LNCAP (cell line): ENCODE data around the gene KCNT2.

Experiments
- CTCF ChIP-seq: fragments of 450-650 bp; IDR thresholded peaks from 2 replicates; pipeline ENCODE4 v1.5.1; 2017; ENCODE audit warnings: mild to moderate bottlenecking

The KCNT2 gene

DNA sequence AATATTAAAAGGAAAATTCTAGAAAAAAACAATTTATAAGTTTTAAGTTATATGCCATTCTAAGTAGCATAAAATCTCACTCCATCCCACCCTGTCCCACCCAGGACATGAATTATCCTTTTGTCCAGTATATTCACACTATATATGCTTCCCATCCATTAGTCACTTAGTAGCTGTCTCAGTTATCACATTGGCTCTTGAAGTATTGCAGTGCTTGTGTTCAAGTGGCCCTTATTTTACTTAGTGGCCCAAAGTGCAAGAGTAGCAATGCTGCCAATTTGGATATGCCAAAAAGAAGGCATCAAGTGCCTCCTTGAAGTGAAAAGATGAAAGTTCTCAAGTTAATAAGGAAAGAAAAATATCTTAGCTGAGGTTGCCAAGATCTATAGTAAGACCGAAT is 192.3 kb downstream of the KCNT2 start:
- TF ChIP-seq CTCF = no peak

DNA sequence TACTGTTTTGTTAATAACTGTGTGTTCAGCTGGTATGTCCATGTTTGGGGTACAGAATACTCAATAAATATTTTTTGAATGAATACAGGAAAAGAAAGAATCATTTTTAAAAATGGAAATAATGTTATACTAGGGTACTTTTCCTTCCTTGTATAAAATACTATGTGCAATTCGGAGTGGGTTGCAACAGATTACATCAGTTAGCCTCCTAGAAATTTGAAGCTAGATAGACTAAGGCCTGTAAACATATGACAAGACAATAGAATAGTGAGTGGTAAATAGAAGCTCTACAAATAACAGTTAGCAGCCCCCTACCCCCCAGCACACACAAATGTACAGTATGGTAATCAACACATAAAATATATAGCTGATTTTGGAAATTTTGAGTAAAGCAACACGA is 195.9 kb downstream of the KCNT2 start:
- no peak for TF ChIP-seq CTCF

DNA sequence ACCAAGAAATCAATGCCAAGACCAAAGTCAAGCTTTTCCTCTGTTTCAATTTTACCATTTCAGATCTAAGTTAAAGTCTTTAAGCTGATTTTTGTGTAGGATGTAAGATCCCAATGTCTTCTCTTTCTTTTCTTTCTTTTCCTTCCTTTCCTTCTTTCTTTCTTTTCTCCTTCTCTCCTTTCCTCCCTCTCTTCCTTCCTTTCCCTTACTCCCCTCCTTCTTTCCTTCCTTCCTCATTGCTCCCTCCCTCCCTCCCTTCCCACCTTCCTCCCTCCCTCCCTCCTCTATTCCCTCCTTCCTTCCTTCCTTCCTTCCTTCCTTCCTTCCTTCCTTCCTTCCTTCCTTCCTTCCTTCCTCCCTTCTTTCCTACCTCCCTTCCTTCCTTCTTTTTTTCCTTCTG is 197.5 kb downstream of the KCNT2 start:
- no peak for TF ChIP-seq CTCF

GRCh38 chr1:196409586-196409985 is 198.7 kb downstream of the KCNT2 start:
- no peak for TF ChIP-seq CTCF

- no peak for TF ChIP-seq CTCF
Measured at GRCh38 chr1:196407358-196408051, 200.7 kb downstream of the KCNT2 start.

DNA sequence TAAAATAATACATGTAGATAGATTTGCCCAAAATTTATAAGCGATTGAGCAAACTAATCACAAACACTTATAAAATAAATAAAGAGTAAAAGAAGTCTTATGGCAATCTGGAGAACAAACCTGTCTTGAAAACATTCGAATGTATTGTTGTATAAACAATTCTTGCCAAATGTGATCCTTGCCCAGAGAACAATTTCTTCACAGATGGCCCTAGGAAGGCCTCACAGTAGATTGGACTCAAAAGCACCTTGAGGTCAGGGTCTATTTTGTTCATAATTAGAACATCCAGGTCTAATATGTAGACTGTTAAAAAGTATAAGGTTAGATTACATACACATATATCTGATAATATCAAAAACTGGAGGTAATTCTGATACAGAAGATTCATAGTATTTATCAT is 202.4 kb downstream of the KCNT2 start:
- TF ChIP-seq CTCF = no peak

- TF ChIP-seq CTCF = no peak
Measured at GRCh38 chr1:196403803-196404690, 204.2 kb downstream of the KCNT2 start.
